Fibroblast of the aortic adventitia (primary cell): ENCODE data around the gene ANAPC5. TPM values are rescaled to one million over a fixed set of nuclear protein-coding genes. Genes with fewer than 3 reads are reported as not detected.
A peak's percentile ranks its signal among the peaks of the same experiment; 100 is the strongest.
"Not testable (repeated sequence)": the region's sequence is repeated elsewhere in the genome, so short reads cannot be mapped to it uniquely, and the experiment has no call there.

Experiments
- DNase-seq: peaks from one replicate; pipeline ENCODE4 v3.0.0-alpha.2; 2010; ENCODE audit warnings: low read depth
- H3K4me3 ChIP-seq: 2 replicates; pipeline ENCODE4 v1.5.1; 2011; ENCODE audit warnings: low read depth, mild to moderate bottlenecking, control low read depth, low read length, moderate library complexity
- total RNA-seq: library from RNA; depleted of rRNA; stranded (reverse); fragments of >200 nt; gene quantifications from 2 replicates; pipeline ENCODE4 v1.2.3, GENCODE V29; 2012; ENCODE audit warnings: low replicate concordance
- TF ChIP-seq, protein P1 (sequence below): IDR thresholded peaks from 2 replicates; pipeline ENCODE4 v1.5.1; 2011; ENCODE audit warnings: mild to moderate bottlenecking, low read length, control low read depth, inconsistent platforms; ENCODE audit not compliant: insufficient read depth

ANAPC5 gene
- total RNA-seq, 1 donor: 148 TPM

DNA sequence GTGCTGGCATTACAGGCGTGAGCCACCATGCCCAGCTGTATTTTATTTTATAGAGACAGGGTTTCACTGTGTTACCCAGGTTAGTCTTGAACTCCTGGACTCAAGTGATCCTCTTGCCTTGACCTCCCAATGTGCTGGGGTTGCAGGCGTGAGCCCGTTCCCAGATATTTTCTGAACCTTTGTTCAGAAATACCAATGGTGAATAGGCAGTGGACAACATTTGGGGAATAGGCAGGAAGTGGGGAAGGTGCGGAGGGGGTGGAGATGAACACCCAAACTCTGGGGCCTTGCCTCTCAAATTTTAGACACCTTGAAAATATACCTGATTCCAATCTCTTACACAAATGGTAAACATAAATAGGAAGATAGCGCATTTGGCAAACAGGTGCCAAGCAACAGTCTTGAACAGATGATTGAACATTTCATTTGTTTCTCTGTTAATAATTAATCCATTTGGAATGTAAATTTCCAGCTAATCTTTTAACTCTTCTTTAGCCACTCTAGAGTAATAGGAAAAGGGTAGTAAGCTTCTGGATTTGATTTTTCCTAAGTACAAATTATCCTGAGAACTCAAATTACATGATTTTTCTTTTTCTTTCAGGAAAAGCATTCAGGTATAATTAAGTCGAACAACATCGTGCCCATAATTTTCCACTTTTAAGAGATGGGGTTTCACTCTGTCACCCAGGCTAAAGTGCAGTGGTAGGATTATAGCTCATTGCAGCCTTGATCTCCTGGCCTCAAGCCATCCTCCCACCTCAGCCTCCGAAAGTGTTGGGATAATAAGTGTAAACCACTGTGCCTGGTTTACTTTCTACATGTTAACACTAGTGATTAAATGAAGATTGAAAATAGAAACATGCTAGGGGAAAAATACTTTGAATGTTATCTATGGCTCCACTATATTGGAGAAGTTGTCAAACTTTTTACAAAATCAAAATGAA is 24.8 kb upstream of the ANAPC5 start:
- TF ChIP-seq, protein P1, sequence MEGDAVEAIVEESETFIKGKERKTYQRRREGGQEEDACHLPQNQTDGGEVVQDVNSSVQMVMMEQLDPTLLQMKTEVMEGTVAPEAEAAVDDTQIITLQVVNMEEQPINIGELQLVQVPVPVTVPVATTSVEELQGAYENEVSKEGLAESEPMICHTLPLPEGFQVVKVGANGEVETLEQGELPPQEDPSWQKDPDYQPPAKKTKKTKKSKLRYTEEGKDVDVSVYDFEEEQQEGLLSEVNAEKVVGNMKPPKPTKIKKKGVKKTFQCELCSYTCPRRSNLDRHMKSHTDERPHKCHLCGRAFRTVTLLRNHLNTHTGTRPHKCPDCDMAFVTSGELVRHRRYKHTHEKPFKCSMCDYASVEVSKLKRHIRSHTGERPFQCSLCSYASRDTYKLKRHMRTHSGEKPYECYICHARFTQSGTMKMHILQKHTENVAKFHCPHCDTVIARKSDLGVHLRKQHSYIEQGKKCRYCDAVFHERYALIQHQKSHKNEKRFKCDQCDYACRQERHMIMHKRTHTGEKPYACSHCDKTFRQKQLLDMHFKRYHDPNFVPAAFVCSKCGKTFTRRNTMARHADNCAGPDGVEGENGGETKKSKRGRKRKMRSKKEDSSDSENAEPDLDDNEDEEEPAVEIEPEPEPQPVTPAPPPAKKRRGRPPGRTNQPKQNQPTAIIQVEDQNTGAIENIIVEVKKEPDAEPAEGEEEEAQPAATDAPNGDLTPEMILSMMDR: no peak
- no peak overlapping the region for H3K4me3 ChIP-seq
- no peak for DNase-seq

DNA sequence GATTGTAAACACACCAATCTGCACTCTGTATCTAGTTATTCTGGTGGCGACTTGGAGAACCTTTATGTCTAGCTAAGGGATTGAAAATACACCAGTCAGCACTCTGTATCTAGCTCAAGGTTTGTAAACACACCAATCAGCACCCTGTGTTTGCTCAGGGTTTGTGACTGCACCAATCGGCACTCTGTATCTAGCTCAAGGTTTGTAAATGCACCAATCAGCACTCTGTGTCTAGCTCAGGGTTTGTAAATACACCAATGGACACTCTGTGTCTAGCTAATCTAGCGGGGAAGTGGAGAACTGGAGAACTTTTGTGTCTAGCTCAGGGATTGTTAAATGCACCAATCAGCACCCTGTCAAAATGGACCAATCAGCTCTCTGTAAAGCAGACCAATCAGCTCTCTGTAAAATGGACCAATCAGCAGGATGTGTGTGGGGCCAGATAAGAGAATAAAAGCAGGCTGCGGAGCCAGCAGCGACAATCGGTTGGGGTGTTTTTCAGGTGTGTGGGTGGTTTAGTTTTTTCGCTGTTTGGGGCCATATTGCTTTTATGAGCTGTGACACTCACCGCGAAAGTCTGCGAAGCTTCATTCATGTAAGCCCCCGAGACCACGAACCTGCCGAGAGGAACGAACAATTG is 22.9 kb upstream of the ANAPC5 start:
- not testable (repeated sequence) for H3K4me3 ChIP-seq, DNase-seq

DNA sequence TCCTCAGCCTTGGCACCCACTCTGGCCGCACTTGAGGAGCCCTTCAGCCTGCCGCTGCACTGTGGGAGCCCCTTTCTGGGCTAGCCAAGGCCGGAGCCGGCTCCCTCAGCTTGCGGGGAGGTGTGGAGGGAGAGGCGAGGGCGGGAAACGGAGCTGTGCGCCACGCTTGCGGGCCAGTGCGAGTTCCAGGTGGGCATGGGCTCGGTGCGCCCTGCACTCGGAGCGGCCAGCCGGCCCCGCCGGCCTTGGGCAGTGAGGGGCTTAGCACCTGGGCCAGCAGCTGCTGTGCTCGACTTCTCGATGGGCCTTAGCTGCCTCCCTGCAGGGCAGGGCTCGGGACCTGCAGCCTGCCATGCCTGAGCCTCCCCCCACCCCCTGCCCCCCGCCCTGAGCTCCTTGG is 22.1 kb upstream of the ANAPC5 start:
- not testable (repeated sequence) for H3K4me3 ChIP-seq, DNase-seq

DNA sequence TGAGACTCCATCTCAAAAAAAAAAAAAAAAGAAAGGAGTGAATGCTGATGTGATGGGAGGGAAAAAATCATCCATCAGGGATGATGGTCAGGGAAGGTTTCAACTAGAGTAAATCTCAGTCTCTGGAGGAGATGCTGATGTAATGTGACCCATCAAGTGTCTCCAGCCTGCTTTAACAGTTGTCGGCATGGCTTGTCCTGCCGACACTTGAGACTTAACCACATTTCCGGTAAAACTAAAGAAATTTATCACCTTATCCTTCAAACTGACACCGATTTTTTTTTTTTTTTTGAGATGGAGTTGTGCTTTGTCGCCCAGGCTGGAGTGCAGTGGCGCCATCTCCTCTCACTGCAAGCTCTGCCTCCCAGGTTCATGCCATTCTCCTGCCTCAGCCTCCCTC is 21.5 kb upstream of the ANAPC5 start:
- no peak overlapping the region for H3K4me3 ChIP-seq
- no peak for DNase-seq
- TF ChIP-seq, protein P1: no peak

DNA sequence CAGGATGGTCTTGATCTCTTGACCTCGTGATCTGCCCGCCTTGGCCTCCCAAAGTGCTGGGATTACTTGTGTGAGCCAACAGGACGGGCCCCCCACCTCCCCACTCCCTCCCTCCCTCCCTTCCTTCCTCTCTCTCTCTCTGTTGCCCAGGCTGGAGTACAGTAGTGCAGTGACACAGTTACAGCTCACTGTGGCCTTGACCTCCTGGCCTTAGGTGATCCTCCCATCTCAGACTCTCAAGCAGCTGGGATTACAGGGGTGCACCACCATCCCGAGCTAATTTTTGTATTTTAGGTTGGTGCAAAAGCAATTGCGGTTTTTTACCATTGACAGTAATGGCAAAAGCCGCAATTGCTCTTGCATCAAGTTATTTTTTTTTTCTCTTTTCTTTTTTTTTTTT is 19.2 kb upstream of the ANAPC5 start:
- TF ChIP-seq, protein P1: no peak
- H3K4me3 ChIP-seq: no peak overlapping the region
- DNase-seq: no peak

DNA sequence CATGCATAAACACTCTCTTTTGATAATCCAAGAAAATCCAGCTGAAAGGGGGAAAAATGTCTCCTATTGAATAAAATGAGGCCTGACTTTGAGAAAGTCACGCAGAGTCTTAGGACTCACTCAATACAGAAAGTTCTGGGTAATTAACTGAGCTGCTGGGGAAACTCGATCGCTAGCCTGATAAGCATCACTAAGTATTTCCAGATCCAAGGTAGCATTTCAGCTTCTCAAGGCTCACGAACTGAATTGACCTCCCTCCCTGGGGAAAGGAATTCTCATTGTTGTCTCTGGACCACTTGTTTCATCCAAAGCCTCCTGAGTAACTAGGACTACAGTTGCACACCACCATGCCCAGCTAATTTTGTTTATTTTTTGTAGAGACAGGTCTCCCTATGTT is 13.8 kb upstream of the ANAPC5 start:
- H3K4me3 ChIP-seq: no peak overlapping the region
- DNase-seq: peak; percentile 5
- TF ChIP-seq, protein P1: no peak

DNA sequence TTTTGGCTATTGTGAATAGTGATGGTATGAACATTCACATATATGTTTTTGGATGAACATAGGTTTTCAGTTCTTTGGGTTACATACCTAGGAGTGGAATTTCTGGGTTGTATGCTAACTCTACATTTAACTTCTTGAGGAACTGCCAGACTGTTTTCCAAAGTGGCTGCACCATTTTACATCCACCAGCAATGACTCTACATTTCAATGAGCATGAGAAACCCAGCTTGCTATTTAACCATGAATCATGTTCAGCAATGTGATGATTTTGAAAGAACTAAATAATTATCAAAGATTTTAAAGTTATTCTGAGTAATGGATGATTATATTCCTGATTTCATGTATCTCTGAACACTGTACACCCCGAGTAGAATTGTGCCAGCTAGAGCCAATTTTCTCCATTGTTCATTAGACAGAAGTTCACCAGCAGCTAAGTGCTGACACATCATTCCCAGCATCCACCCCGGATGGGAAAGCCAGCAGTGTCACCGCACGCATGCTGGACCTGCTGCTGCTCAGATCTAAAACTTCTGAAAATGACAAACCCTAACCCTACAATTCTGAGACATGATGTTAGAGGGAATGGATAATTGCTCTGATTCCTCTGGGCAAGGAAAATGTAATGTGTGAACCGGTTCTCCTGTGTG is 13.3 kb upstream of the ANAPC5 start:
- TF ChIP-seq, protein P1: no peak
- DNase-seq: peak; percentile 29
- no peak overlapping the region for H3K4me3 ChIP-seq
